HuH-7.5 (cell line): ENCODE results near the gene NR2F2.
A peak's percentile ranks its signal among the peaks of the same experiment; 100 is the strongest.

Experiments used
- DNase-seq: peaks from one replicate; pipeline ENCODE4 v3.0.0; 2011; ENCODE audit warnings: low spot score

NR2F2 gene

DNA sequence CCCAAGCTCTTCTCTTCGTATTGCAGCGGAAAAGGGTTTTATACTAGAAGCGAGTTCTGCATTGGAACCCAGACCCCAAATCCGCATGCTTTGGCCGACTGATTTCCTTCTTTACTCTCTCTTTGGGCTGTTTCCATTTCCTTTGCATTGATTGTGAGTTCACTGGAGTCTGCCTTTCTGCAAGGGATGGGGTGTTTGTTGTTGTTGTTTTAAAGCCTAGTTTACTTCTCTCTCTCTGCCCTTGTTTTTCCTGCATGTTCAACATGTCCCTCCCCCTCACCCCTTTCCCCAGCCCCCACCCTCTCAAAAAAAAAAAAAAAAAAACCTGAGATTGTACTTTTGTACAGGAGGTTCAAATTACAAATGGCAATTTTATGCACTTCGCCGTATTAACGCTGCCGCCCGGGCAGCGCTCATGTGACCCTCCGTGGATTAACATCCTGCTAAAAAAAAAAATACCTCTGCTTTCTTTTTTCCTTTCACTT is 2.2 kb downstream of the NR2F2 start:
- peak; percentile 46 for DNase-seq

DNA sequence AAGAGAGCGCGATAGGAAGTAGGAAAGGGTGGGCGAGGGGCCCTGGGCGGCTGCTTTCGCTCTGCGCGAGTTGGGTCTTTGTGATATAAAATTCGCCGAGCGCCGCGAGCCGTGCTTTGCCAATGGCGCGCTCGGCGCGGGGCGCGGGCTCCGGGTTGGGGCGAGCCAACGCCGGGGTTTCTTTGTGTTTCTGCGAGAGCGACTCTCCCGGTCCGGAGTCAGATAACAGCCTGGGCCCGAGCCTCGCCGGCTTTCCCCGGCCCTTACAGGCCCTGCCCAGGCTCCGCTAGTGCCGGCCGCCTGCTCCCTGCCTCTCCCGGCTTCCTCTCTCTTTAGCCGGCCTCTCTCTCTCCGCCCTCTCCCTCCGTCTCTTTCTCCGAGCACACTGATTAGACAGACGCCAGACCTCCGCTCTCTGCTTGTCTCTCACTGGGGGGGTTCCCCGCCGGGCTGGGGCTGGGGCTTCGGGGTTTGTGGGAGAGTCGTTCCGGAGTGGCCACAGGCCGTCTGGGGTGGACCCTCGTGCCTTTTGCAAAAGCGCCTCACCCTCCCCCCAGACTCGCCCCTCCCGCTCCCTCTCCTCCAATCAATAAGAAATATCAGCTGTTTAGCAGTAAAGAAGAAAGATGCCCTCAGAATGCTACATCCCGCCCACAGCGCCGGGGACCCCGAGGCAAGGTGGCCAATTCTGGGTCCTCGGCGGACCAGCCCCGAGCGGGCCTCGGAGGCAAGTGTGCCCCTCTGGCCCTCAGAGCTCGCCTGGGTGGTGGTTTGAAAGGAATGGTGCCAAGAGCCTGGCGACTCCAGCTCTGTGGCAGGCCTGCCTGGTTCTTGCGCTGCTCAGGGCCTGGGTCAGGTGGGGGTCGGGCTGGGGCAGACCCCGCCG is 2.9 kb downstream of the NR2F2 start:
- DNase-seq, result peak; percentile 70

DNA sequence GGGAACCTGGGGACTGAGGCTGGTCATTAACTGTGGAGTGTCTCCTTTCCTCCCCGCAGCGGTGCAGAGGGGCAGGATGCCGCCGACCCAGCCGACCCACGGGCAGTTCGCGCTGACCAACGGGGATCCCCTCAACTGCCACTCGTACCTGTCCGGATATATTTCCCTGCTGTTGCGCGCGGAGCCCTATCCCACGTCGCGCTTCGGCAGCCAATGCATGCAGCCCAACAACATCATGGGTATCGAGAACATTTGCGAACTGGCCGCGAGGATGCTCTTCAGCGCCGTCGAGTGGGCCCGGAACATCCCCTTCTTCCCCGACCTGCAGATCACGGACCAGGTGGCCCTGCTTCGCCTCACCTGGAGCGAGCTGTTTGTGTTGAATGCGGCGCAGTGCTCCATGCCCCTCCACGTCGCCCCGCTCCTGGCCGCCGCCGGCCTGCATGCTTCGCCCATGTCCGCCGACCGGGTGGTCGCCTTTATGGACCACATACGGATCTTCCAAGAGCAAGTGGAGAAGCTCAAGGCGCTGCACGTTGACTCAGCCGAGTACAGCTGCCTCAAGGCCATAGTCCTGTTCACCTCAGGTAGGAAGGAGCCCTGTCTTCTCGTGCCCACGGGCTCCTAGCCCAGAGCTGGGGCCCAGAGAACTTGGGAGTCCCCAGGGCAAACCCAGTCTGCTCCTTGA is 3.7 kb downstream of the NR2F2 start:
- DNase-seq, result peak; percentile 15

DNA sequence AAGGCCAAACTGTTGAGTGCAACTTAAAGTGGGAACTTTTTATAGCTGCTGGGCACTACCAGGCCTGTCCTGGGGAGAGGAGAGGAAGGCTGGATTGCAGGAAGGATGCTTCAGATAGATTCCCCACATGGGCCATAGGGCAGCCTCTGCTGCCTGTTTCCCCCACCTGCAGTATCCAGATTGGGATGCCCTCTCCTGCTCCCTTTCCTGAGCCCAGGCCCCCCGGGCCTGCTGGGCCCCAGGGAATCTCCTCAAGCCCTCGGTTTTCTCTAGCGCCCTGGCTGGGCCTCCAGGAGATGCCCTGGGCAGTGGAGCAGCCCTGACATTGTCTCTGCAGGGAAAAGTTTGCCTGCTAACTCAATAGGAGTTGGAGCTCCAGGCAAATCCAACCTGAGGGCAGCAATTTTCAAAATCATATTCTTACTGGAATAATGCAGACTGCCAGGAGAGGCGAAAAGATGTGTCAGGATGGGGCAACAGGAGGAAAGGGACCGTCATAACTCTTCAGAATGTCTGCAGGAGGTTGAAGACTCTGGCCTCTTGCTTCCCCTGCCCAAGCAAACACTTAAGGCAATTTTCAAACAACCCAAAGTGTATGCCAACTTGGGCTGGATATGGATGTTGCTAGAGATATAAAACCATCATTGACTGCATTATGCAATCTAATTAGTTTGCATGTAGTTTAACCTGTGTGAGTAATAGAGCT is 4.4 kb downstream of the NR2F2 start:
- peak; percentile 16 for DNase-seq

DNA sequence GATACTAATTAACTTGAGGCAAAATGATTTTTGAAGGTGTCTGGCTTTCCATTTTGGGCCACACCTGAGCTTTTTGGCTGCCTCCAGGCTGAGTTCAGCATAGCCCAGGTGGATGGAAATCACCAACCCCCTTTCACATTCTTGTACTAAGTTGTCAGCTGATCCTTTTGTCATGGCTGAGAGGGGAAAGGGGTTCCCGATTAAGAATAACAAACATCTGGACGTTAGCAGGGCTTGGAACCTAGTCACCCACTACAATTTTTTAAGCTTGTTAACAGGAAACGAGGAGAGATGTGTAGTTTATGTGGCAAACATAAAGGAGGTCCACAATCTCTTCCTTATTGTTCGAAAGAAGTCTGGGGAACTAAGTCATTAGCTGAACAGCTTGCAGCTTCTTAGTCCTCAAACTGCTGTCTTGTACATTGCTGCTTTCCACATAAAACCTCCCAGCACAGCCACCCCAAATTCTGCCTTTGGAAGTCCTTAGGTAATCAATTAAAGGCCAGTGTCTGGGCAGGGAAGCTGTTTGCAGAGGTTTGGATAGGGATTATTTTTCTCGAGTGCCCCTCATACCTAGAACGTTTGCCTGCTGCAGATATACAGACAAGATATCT is 5.0 kb downstream of the NR2F2 start:
- DNase-seq, result peak; percentile 50

DNA sequence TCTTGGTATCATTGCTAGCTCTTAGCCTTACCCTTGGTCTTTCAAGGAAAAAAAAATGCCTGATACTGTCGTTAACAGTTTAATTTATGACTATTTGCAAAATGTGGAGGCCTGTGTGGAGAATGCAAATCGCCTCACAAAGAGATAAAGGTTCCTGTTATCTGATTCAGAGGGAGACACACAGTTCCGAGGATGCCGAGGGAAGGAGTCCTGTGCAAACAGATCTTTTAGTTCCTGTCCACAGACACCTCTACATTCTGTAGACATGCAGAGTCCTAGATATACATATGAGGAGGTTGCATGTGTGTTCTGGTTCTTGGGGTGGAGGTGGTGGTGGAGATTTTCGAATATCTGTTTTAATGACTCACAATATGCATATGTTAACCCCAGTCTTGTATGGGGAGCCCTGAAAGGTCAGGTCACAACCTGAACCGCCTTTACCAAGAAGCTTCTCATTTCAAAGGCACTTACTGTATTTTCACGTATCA is 5.7 kb downstream of the NR2F2 start:
- peak; percentile 32 for DNase-seq

DNA sequence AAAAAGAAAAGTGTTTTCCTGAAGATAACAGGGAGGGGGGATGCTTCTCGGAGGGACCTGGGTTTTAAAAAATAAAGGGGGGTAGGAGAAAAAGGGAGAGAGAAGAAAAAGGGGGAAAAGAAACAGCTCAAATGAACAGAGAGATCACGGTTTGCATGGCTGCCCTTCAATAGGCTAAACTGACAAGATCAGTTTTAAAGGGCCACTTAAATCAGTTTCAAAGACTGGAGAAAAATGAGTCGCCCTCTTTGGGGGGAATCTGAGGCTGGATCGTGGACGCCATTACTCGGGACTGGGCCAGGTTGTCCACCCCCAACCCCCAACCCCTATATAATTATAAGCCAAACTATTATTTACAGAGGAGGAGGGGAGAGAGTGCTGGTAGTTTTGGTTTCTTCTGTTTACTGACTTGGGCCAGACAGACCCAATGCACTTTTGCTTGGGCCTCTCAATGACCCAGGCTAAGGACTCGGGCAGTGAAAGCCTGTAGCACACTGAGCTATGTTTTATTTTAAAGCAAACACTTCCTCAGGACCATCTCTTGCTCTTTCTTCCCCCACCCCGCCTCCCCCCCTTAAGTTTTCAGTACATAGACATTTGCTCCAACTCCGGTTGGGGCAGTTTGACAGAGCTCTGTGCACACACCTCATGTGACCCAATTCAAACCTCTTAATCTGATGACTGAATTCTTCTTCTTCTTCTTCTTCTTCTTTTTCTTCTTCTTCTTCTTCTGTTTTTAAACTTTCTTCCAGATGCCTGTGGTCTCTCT is 6.3 kb downstream of the NR2F2 start:
- peak; percentile 54 for DNase-seq

DNA sequence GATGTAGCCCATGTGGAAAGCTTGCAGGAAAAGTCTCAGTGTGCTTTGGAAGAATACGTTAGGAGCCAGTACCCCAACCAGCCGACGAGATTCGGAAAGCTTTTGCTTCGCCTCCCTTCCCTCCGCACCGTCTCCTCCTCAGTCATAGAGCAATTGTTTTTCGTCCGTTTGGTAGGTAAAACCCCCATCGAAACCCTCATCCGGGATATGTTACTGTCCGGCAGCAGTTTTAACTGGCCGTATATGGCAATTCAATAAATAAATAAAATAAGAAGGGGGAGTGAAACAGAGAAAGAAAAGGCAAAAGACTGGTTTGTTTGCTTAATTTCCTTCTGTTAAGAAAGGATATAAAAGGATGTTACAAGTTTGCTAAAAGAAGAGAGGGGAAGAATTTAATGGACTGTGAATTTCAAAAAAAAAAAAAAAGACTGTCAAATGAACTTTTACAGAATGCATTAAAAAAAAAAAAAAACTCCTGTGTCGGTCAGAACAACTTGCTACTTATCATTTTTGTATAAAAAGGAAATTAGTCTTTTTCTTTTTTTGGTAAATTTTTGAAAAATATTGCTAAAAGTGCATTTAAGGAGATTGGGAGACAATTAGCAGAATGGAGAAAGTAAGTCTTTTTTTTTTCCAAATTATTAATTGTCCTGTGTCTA is 7.0 kb downstream of the NR2F2 start:
- DNase-seq, result no peak

DNA sequence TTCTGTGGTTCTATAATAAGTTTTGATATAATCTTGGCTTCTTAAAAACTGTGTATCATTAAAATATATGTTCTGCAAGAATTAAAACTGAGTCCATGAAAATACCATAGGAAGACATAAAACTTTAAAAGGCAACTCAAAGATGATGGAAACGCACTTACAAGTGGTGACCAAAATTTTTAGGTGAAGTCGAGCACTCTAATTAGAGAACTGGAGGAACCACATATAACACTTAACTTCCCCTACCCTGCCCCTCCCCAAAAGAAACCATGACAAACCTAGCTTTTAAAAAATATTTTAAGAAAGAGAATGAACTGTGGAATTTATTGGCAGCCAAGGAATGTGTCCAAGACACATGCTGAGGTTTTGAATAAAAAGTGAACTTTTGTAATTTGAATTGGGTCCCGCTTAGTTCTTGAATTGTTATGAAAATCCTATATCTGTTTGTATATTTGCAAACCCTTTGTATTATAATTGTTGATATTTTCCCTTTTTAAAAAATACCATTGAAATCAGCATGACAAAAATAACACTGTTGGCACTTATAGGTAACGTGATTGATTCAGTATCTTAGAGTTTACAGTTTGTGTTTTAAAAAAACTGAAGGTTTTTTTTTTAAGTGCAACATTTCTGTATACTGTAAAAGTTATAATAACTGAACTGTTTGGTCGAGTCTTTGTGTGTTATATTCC is 7.7 kb downstream of the NR2F2 start:
- DNase-seq, result no peak

DNA sequence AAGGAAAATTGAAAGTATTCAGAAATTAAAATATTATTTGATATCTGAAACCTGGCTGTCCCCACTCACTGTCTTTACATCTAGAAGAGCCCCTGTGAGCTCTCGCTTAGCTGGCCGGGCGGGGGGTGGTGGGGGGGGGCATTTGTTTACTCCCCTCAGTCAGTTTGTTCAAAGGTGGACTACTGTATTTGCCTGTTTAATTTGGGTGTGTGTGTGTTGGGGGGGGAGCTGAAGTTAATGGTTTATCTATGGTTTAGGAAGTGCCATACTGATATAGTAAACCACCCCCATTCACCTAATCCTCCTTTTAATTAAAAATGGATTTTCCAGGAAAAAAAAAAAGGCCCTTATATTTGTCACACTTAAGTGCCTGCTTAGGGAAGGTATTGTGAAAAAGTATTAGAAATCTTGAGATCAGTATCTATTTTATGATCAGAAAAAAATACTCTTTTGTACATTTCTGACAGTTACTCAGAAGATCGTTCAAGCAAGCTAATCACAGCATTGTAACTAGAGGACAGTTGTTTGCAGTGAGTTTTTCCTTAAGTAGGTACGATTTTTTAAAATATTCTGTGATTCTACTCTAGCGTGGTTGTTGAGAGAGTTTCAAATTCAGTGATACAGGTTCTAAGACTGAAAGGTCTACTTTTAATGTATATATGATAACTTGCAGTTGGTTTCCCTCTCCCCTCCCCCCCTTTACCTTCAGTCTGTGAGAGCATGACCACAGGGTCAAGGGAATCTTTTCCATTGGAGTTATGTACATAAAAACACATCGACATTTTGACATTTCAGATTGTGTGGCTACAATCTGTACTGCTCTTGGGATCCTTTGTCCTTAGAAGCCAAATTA is 8.5 kb downstream of the NR2F2 start:
- peak; percentile 90 for DNase-seq

DNA sequence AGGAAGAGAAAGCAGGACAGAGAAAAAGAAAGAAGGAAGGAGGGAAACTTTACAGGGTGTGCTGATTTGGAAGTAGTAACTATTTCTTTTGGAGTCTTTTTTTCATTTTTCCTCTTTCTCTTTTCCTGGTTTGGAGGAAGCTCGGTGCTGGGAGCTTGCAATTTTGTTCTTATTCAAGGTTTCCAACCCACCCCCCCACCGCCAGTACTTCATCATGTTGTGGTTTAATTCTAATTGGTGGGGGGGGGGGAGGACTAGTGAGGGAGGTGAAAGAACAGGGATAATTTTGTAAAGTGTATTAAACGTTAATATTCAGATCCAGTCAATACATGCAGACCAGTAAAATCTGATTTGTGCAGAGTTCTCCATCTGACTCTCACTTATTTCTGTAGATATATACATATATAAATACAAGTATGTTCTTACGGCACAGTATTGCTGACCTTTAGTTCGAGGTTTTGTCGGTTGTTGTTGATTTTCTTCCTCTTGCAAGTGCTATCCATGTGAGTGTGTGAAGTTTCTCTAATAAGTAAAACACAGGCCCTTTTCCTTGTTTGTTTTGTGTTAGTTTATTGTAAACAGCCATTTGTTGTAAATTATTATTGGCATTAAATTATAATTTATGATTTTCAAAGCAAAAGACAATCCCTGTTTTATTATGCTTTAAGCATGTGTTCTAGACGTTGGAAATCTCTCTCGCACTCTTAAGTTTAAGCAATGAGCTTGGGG is 9.3 kb downstream of the NR2F2 start:
- DNase-seq, result no peak

DNA sequence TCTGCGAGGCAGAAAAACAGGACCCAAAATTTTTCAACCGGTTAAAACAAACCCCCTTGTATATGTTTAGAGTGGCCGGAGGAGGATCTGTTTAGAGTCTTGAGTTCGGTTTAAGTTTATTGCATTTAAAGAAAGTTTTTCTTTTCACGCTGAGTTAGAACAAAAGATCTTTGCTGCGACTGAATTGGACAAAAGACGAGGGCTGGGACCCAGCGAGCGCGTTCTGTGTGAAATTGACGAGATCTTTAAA is 9.8 kb downstream of the NR2F2 start:
- DNase-seq, result no peak

DNA sequence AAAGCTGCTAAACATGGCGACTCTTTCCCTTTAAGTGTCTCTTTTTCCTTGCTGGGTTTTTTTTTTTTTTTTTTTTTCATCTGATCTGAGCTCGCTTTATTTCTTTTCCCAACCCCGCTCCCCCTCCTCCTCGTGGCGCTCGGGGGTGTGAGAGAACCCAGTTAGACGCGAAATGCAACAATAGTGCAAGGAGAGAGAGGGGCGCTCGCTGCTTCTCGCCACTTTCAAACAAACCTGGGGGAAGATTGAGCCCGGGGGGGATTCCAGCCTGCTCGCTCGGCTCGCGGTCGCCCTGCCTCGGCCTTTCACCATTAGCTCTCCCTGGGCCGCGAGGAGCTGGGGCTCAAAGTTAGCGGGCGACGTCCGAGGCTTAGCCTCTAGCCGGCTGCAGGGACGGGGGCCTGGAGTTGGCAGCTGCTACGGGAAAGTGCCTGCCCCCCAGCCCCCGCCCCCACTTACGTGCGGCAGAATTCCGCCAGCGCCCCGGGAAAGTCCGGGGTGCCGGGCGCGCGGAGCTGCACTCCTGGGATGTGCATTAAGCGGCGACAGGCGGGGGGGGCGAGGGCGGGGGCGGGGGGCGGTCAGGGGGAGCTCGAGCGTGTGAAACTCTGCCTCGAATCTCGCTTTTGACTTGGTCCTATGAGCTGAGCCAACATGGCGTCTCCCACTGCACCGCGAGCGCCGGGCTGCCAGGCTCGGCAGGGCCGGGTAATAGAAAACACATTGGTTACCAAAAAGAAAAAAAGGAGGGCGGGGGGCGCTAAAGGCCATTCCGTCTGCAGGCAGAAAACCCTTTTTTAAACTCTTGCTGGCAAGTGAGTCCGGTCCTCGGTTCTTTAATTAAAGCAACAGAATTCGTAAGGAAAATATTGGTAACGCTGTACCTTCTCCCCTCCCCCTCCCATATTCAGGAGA is 10.4 kb downstream of the NR2F2 start:
- no peak for DNase-seq

DNA sequence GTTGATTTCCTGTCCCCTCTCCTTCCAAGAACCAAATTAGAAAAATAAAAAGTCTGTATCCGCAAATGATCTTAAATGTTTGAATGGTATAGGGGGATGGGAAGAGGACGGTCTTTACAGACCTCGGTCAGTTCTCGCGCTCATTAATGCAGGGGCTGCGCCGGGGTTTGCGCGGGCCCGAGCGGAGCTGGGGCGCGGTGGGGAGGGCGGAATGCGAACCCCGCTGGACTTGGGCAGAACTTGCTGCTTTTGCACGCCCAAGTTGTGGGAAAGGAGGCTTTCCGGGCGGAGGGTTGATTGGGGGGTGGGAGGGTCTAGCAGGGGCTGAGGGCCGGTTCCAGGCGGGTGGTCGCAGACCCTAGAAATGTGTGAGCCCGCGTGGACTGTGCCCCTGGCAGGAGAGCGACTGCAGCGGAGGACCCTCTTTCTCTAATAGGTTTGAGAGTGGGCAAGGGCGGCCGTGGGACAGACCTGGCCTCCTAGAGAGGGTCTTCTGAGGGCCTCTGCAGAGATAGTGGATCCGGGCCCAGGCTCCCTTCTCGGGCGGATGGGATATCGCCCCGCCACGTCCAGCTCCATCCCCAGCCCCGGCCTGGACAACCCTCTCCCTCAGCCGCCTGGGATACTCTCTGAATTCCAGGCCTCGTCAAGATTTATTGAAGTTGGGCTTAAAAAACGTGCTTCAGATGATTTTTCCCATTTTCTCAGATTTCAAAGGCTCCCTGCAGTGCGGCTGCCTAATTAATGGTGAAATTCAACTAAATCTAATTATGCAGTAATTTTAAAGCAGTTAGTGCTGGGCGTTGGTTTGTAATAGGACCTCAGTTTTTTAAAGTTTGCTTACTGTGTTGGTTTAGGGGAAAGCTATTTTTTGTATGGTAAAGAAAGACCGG is 11.3 kb downstream of the NR2F2 start:
- DNase-seq, result no peak

DNA sequence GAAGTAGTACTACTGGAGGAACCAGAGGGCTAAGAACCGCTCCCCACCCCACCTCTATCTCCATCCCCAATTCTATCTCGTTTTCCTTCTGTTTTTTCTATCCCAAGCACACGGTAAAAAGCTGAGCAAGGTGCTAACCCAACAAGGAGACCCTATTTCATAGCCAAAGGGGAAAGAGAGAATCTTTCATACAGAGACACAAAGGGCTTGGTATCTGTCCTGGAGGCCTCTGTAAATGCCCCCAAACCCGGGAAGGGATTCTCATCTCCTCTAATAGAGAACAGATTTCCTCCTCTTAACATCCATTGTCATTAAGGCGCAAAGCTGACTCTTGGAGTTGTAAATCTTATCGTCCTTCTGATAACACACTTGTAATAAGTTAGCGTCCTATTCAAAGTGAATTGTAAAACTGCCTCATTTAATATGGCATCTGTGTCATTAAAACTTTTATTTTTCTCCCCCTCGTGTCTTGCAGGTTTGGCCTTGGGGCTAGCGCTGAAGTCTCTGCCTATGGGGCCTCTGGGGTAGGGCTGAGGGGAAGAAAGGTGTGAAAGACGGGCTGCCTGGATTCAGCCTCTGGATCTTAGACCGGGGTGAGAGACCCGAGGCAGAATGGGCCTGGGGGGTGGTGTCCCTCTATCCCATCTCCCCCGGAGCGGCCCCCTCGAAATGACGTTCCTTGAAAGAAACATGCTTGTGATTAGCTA is 12.1 kb downstream of the NR2F2 start:
- DNase-seq, result no peak
